Endothelial cell of umbilical vein (primary cell): ENCODE measurements around the gene RASGEF1C. TPM values are rescaled to one million over a fixed set of nuclear protein-coding genes. Genes with fewer than 3 reads are reported as not detected.

ENCODE experiments used
- BruUV-seq: library from RNA; stranded (reverse); fragments of 400-500 nt; replicated peaks from 2 replicates; lab custom pipeline; 2021; lab: Mats Ljungman, UMichigan
- CTCF ChIA-PET: fragments of 300-600, 350-600 bp; sonication (Branson Sonifier 250); formaldehyde crosslinking; loops from one replicate; lab custom pipeline; 2021; ENCODE audit warnings: antibody characterized with exemption, inconsistent platforms; lab: Charles Lee
- POLR2A ChIA-PET: fragments of 300-600, 350-600 bp; sonication (Branson Sonifier 250); formaldehyde crosslinking; loops from one replicate; lab custom pipeline; 2021; ENCODE audit warnings: antibody characterized with exemption, inconsistent platforms; lab: Charles Lee
- DNase-seq: peaks from one replicate; pipeline ENCODE4 v3.0.0-alpha.2; 2011; ENCODE audit warnings: low read depth, low spot score
- FAIRE-seq: peaks from 2 replicates; lab custom pipeline; 2011; peaks lifted over from hg19 to GRCh38; lab: Jason Lieb, UNC
- H2AFZ ChIP-seq: 2 replicates; pipeline ENCODE4 v1.6.0; 2012; ENCODE audit warnings: low read depth, low read length, control low read depth, inconsistent platforms
- H3K27ac ChIP-seq: 2 replicates; pipeline ENCODE4 v1.5.1; 2011; ENCODE audit warnings: low read depth, mild to moderate bottlenecking, control low read depth, low read length, moderate library complexity; ENCODE audit not compliant: insufficient read depth
- H3K27me3 ChIP-seq, 2 experiments: 2 replicates each; pipeline versions ENCODE4 v1.6.0 to v1.6.1; 2011; ENCODE audit warnings: low read length in 2 of 2, mixed read lengths in 1 of 2; ENCODE audit not compliant: control insufficient read depth in 2 of 2, insufficient read depth in 2 of 2
- H3K36me3 ChIP-seq, 2 experiments: 2 replicates in 1 of 2; 3 replicates in 1 of 2; pipeline ENCODE4 v1.5.1; 2011; ENCODE audit warnings: low read length in 2 of 2, mild to moderate bottlenecking in 1 of 2, moderate library complexity in 1 of 2; ENCODE audit not compliant: control insufficient read depth in 2 of 2, insufficient read depth in 2 of 2; ENCODE audit errors: extremely low read depth in 1 of 2
- H3K4me1 ChIP-seq: 3 replicates; pipeline ENCODE4 v1.5.1; 2011; ENCODE audit warnings: mild to moderate bottlenecking, low read length; ENCODE audit not compliant: control insufficient read depth, insufficient read depth; ENCODE audit errors: extremely low read depth
- H3K4me2 ChIP-seq: 2 replicates; pipeline ENCODE4 v1.6.1; 2011; ENCODE audit warnings: low read length, control low read depth, mixed read lengths; ENCODE audit not compliant: insufficient read depth
- H3K4me3 ChIP-seq, 3 experiments: fragments of 200-600 bp in 1 of 3; sonication (generic), shearing (Covaris generic) in 1 of 3; replicated peaks in 1 of 3; 2 replicates each; pipeline ENCODE4 v1.5.1; 2011 to 2016; ENCODE audit warnings: control low read depth in 3 of 3, low read length in 3 of 3, mild to moderate bottlenecking in 2 of 3, inconsistent platforms in 1 of 3, low read depth in 1 of 3, moderate library complexity in 1 of 3; ENCODE audit not compliant: insufficient read depth in 1 of 3
- H3K79me2 ChIP-seq: 2 replicates; pipeline ENCODE4 v1.6.0; 2012; ENCODE audit warnings: low read length, inconsistent platforms; ENCODE audit not compliant: control insufficient read depth, insufficient read depth
- H3K9ac ChIP-seq: replicated peaks from 2 replicates; pipeline ENCODE3; 2011; ENCODE audit warnings: low read length, control low read depth; ENCODE audit not compliant: insufficient read depth; ENCODE audit errors: extremely low read depth
- H3K9me1 ChIP-seq: replicated peaks from 3 replicates; pipeline ENCODE4 v1.6.0; 2011; ENCODE audit warnings: mild to moderate bottlenecking, low read length; ENCODE audit not compliant: control insufficient read depth, insufficient read depth; ENCODE audit errors: extremely low read depth
- H3K9me3 ChIP-seq: replicated peaks from 2 replicates; pipeline ENCODE4 v1.5.1; 2012; ENCODE audit warnings: low read length, inconsistent platforms; ENCODE audit not compliant: control insufficient read depth, insufficient read depth
- H4K20me1 ChIP-seq: replicated peaks from 2 replicates; pipeline ENCODE3; 2011; ENCODE audit warnings: mild to moderate bottlenecking, low read length; ENCODE audit not compliant: control insufficient read depth, insufficient read depth; ENCODE audit errors: extremely low read depth
- EZH2 ChIP-seq: IDR thresholded peaks from 2 replicates; pipeline ENCODE4 v1.6.1; 2012; ENCODE audit warnings: borderline replicate concordance, low read depth, mild to moderate bottlenecking, moderate library complexity, low read length, inconsistent platforms; ENCODE audit not compliant: severe bottlenecking
- FOS ChIP-seq: IDR thresholded peaks from 2 replicates; pipeline ENCODE4 v1.6.1; 2011; ENCODE audit warnings: mild to moderate bottlenecking, low read length, moderate library complexity, borderline replicate concordance; ENCODE audit not compliant: insufficient read depth
- GATA2 ChIP-seq: IDR thresholded peaks from 2 replicates; pipeline ENCODE4 v1.7.0; 2011; ENCODE audit warnings: low read depth, mild to moderate bottlenecking, moderate library complexity, mixed read lengths, low read length; ENCODE audit not compliant: insufficient read length, insufficient read depth
- JUN ChIP-seq: IDR thresholded peaks from 2 replicates; pipeline ENCODE4 v1.6.1; 2011; ENCODE audit warnings: borderline replicate concordance, low read depth; ENCODE audit not compliant: insufficient read length, insufficient read depth
- MYC ChIP-seq: IDR thresholded peaks from one replicate; pipeline ENCODE4 v1.6.1; 2011; ENCODE audit warnings: mild to moderate bottlenecking, low read depth, low read length
- POLR2A ChIP-seq: IDR thresholded peaks from 2 replicates; pipeline ENCODE4 v1.6.1; 2012; ENCODE audit warnings: low read depth, mild to moderate bottlenecking, control low read depth, low read length
- POLR2AphosphoS5 ChIP-seq: IDR thresholded peaks from 2 replicates; pipeline ENCODE4 v1.6.1; 2012; ENCODE audit warnings: low read depth, mild to moderate bottlenecking, control low read depth, low read length, moderate library complexity; ENCODE audit not compliant: insufficient read depth
- dilution Hi-C: fragments of 300-500 bp; cut with MboI; formaldehyde crosslinking; loops from one replicate; pipeline ENCODE4 v1.15.0; 2019; ENCODE audit warnings: low sequenced_read_pairs; ENCODE audit not compliant: extremely low pct_ligation_motif_present
- intact Hi-C: fragments of 100-400 bp; cut with micrococcal nuclease; formaldehyde crosslinking; loops from one replicate; pipeline ENCODE4 v1.10.0; 2022
- polyA plus RNA-seq, 4 experiments: library from polyadenylated mRNA; depleted of rRNA in 3 of 4; stranded (reverse) in 3 of 4; unstranded in 1 of 4; fragments of >200 nt; gene quantifications; 2 replicates each; pipeline versions ENCODE4 v1.2.1 to v1.2.3, GENCODE V29; 2011 to 2012; ENCODE audit warnings: missing spikeins in 1 of 4
- total RNA-seq: library from RNA; stranded (reverse); gene quantifications from 2 replicates; pipeline ENCODE4 v1.2.3, GENCODE V29; 2021
- TF ChIP-seq, protein P1 (sequence below): IDR thresholded peaks from 2 replicates; pipeline ENCODE4 v1.6.1; 2011; ENCODE audit not compliant: insufficient read depth, insufficient read length
- TF ChIP-seq, protein P2 (sequence below), 2 donors: IDR thresholded peaks; 1 replicate in 1 of 2; 2 replicates in 1 of 2; pipeline ENCODE4 v1.5.1; 2011; ENCODE audit warnings: low read length in 2 of 2, mild to moderate bottlenecking in 2 of 2, moderate library complexity in 2 of 2, control low read depth in 1 of 2, inconsistent platforms in 1 of 2, low read depth in 1 of 2; ENCODE audit not compliant: insufficient read depth in 1 of 2; ENCODE audit errors: extremely low read depth in 1 of 2

RASGEF1C gene
- total and polyA plus RNA-seq, 2 donors (not counting 3 experiments of a cell fraction or from before 2014, with no cell fraction given), result not detected

DNA sequence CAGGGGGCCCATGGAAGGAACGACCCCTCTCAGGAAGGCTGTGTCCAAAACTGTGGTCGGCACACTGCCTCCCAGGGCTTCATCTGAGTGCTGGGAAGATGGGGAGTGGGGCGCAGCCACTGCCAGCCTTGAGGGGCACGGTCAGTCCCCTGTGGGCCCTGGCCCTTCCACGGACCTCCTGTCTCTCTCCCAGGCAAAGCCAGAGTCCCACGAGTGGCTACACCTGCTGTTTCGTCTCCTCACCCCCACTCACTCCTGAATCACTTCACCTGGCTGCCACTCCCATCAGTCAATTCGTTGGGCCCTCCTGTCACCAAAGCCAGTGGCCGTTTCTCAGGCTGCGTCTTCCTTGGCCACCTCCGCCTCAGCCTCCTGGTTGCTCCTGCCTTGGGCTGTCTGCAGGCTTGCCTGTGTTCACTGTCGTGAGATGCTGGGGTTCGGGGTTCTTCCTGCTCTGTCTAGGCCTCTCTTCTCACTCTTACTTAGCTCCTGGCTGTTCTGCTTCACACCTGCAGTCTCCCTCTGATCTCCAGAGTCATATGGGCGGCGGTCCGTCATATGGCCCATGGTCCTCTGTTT, 78.6 kb downstream of the RASGEF1C start:
- no peak for FAIRE-seq
- TF ChIP-seq FOS (no peak), POLR2A (no peak), JUN (no peak), EZH2 (no peak), GATA2 (no peak), MYC (no peak), POLR2AphosphoS5 (no peak)
- TF ChIP-seq, protein P1, sequence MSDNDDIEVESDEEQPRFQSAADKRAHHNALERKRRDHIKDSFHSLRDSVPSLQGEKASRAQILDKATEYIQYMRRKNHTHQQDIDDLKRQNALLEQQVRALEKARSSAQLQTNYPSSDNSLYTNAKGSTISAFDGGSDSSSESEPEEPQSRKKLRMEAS, result no peak
- TF ChIP-seq, protein P2, sequence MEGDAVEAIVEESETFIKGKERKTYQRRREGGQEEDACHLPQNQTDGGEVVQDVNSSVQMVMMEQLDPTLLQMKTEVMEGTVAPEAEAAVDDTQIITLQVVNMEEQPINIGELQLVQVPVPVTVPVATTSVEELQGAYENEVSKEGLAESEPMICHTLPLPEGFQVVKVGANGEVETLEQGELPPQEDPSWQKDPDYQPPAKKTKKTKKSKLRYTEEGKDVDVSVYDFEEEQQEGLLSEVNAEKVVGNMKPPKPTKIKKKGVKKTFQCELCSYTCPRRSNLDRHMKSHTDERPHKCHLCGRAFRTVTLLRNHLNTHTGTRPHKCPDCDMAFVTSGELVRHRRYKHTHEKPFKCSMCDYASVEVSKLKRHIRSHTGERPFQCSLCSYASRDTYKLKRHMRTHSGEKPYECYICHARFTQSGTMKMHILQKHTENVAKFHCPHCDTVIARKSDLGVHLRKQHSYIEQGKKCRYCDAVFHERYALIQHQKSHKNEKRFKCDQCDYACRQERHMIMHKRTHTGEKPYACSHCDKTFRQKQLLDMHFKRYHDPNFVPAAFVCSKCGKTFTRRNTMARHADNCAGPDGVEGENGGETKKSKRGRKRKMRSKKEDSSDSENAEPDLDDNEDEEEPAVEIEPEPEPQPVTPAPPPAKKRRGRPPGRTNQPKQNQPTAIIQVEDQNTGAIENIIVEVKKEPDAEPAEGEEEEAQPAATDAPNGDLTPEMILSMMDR (IDR thresholded peaks at IDR 0.05; ENCODE audit: extremely low read depth in 1 of 2, insufficient read depth in 1 of 2, low read depth in 1 of 2, low read length in 2 of 2), result no peak
- CTCF ChIA-PET, result interaction anchor here (0.7 to 1.7 kb wide), 2 partner anchors 79 to 198 kb away, joined by 4 to 7 read pairs; partner anchors contain the start of gene RASGEF1C

More for the DNA sequence above, 78.6 kb downstream of the RASGEF1C start:
- Histone ChIP-seq H3K36me3 (no peaks in the 10 kb centered on the region), H2AFZ (no peak overlapping the region), H3K9me1 (no peaks in the 10 kb centered on the region), H3K79me2 (no peaks in the 10 kb centered on the region), H3K27ac (no peak overlapping the region), H3K27me3 (no peaks in the 10 kb centered on the region), H3K4me3 (no peak overlapping the region), H4K20me1 (no peaks in the 10 kb centered on the region), H3K4me2 (no peak overlapping the region), H3K4me1 (no peaks in the 10 kb centered on the region), H3K9me3 (no peaks in the 10 kb centered on the region), H3K9ac (no peak overlapping the region)
- BruUV-seq, result no TSS peak
- POLR2A ChIA-PET, result no interaction called here
- intact Hi-C loops, result no loop called here
- dilution Hi-C loops, result no loop called here
- no peak for DNase-seq
